22Rv1 (cell line): ENCODE measurements around the gene OR10J5.
"Not testable (repeated sequence)": the region's sequence is repeated elsewhere in the genome, so short reads cannot be mapped to it uniquely, and the experiment has no call there.

Experiments
- H3K27ac ChIP-seq: fragments of 450-650 bp; 2 replicates; pipeline ENCODE4 v1.5.1; 2017
- CTCF ChIP-seq: fragments of 450-650 bp; IDR thresholded peaks from 2 replicates; pipeline ENCODE4 v1.5.1; 2017; ENCODE audit warnings: mild to moderate bottlenecking
- ZFX ChIP-seq: fragments of 450-650 bp; IDR thresholded peaks from 2 replicates; pipeline ENCODE4 v1.6.1; 2017; ENCODE audit warnings: antibody characterized with exemption, borderline replicate concordance

Gene OR10J5

DNA sequence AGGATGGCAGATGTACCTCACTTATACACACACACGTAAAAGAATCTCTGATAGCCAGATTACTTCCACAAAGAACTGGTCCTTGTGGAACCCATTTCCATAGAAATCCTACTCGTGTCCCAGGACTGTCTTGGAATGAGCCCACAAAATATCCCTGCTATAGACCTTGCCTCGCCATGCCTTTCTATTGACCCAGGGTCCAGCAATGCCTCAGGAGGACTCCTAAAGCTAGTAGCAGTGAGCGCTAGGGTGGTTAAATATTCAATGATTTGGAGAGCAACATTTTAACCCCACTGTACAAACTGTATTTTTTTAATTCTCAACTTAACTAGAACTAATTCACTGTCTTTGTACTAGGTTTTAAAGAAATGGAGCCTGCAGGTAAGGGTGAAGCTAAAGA lies 26.9 kb downstream of the OR10J5 start:
- H3K27ac ChIP-seq: no peak overlapping the region
- TF ChIP-seq CTCF: no peak

GRCh38 chr1:159505676-159506075 lies 30.1 kb downstream of the OR10J5 start:
- TF ChIP-seq CTCF: no peak
- TF ChIP-seq ZFX: no peak
- no peak overlapping the region for H3K27ac ChIP-seq

- H3K27ac ChIP-seq: no peak overlapping the region
- TF ChIP-seq ZFX: no peak
- TF ChIP-seq CTCF: no peak
These were observed 34.7 kb downstream of the OR10J5 start for GRCh38 chr1:159501082-159501481.

DNA sequence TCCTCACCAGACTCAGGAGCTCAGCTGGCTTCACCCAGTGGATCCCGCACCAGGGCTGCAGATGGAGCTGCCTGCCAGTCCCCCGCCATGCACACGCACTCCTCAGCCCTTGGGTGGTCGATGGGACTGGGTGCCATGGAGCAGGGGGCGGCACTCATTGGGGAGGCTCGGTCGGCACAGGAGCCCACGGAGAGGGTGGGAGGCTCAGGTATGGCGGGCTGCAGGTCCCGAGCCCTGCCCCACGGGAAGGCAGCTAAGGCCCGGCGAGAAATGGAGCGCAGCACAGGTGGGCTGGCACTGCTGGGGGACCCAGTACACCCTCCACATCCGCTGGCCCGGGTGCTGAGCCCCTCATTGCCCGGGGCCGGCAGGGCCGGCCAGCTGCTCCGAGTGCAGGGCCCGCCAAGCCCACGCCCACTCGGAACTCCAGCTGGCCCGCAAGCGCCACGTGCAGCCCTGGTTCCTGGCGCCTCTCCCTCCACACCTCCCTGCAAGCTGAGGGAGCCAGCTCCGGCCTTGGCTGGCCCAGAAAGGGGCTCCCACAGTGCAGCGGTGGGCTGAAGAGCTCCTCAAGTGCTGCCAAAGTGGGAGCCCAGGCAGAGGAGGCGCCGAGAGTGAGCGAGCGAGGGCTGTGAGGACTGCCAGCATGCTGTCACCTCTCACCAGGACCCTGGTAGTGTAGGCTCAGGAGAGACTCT lies 41.1 kb downstream of the OR10J5 start:
- not testable (repeated sequence) for H3K27ac ChIP-seq

DNA sequence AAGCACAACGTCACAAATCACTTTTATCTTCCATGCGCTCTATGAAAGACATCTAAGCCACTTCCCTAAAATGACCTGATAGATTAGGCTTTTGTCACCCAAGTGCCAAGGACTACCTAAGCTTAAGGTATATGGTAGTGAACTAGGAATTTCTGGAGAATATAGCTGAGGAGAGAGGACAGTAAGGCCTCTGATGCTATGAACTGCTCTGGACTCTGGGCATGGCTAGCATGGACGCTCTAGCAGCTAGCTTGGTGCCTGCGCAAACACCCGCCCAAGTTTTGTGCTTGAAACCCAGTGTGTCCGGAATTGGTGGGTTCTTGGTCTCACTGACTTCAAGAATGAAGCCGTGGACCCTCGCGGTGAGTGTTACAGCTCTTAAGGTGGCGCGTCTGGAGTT lies 42.5 kb downstream of the OR10J5 start:
- TF ChIP-seq CTCF: no peak
- H3K27ac ChIP-seq: no peak overlapping the region

DNA sequence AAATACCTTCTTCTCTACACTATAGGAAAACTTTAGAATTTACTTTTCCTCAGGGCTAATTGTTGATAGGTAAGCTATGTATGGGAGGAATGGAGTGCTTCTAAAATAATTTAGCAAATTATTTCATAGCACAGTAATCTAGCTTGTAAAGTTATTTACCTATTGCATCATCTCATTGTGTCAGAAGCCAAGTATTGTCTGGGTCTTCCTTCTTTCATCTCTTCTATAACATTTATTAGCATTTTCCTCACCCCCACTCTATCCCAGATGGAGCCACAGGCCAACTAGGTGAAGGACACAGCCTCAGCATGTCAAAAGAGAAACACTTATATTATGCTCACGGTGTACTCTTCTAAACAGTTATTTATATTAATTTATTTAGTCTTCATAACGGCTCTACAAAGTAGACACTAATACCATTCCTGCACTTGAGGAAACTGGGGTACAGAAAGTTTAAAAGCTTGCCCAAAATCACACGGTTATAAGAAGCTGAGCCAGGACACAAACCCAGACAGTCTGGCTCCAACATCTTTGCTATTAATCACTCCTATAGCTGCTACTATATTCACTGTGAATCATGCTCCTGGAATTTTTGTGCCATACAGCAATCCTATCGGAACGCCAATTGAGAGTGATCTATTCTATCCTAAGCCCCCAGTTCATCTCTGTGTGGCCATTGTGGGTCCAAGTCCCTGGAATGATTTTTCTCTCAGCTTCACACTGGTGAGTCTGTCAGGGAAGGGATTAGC lies 43.1 kb downstream of the OR10J5 start:
- H3K27ac ChIP-seq: no peak overlapping the region
- TF ChIP-seq ZFX (no peak), CTCF (no peak)
